Motor neuron (in vitro differentiated cells): ENCODE measurements around the gene CHP2. TPM values are rescaled to one million over a fixed set of nuclear protein-coding genes. Genes with fewer than 3 reads are reported as not detected.
A peak's percentile ranks its signal among the peaks of the same experiment; 100 is the strongest.

Experiments
- ATAC-seq, 8 experiments: fragments of 200-7000 bp; cut with Tn5 transposase; replicated peaks in 6 of 8; 2 replicates each; pipeline ENCODE4 v1.8.0; 2021; ENCODE audit warnings: mild to moderate bottlenecking in 8 of 8, moderate library complexity in 8 of 8
- H3K27ac ChIP-seq, 2 donors: fragments of 250-450 bp; sonication (Bioruptor Pico); 2 replicates each; pipeline ENCODE4 v1.9.0; 2021; ENCODE audit warnings: antibody characterized with exemption in 2 of 2, mild to moderate bottlenecking in 2 of 2, moderate library complexity in 1 of 2
- H3K4me1 ChIP-seq, 2 donors: fragments of 250-450 bp; sonication (Bioruptor Pico); replicated peaks in 1 of 2; 2 replicates each; pipeline ENCODE4 v1.6.1; 2021; ENCODE audit warnings: antibody characterized with exemption in 2 of 2, mild to moderate bottlenecking in 2 of 2, moderate library complexity in 1 of 2
- H3K4me3 ChIP-seq, 5 donors: fragments of 250-450 bp; sonication (Bioruptor Pico); 2 replicates each; pipeline ENCODE4 v1.9.0; 2021; ENCODE audit warnings: antibody characterized with exemption in 5 of 5, mild to moderate bottlenecking in 5 of 5, moderate library complexity in 4 of 5
- WGBS, 10 experiments: fragments of 450-650 bp; shearing (Covaris generic); methylation state at CpG; one replicate each; pipeline ENCODE4 v1.0.0; 2022; 5-methylcytosine and 5-hydroxymethylcytosine counted together
- in situ Hi-C, 9 experiments: fragments of 400-800 bp; cut with MboI; loops; one replicate each; pipeline ENCODE4 v1.15.0; 2021; ENCODE audit warnings: low sequenced_read_pairs in 9 of 9, low pct_unique_long_range_greater_than_20kb in 2 of 9; ENCODE audit not compliant: unreplicated experiment in 9 of 9
- total RNA-seq, 8 experiments: library from RNA; unstranded; fragments of 300-600 nt; gene quantifications; 2 replicates each; pipeline versions ENCODE4 v1.2.3 to v1.2.4, GENCODE V29; 2022

Gene CHP2
- total RNA-seq, 8 experiments from 2014 or later, result 0.19 to 5.5 (median 2.9) TPM; not detected in 5

GRCh38 chr16:23753908-23754593 is 775 bp upstream of the CHP2 start:
- no peak for ATAC-seq

GRCh38 chr16:23755484-23755809 is 621 bp downstream of the CHP2 start:
- 0 to 100% (median 83%) methylated on average over 1 to 7 of the region's 15 CpGs; no CpG with 5 or more reads in 5 of the 10 experiments for WGBS, 10 experiments
- Histone ChIP-seq H3K4me3 (no peak overlapping the region), H3K27ac (no peak overlapping the region), H3K4me1 (no peaks in the 10 kb centered on the region)
- ATAC-seq, result no peak
- in situ Hi-C loops, result no loop called here

More at GRCh38 chr16:23753908-23754593, 775 bp upstream of the CHP2 start:
- in situ Hi-C loops, result no loop called here
- no peak overlapping the region for H3K27ac ChIP-seq
- H3K4me3 ChIP-seq, result no peak overlapping the region
- no peaks in the 10 kb centered on the region for H3K4me1 ChIP-seq
- WGBS, 10 experiments, result 2 to 90% (median 63%) methylated on average over 1 to 8 of the region's 17 CpGs; no CpG with 5 or more reads in 3 of the 10 experiments

- 0 to 74% (median 66%) methylated on average over 1 to 5 of the region's 9 CpGs; no CpG with 5 or more reads in 4 of the 10 experiments for whole genome bisulfite sequencing, 10 experiments
- in situ Hi-C loops, result no loop called here
These were observed 2.3 kb downstream of the CHP2 start for GRCh38 chr16:23757116-23757515.

GRCh38 chr16:23757937-23758619 is 3.3 kb downstream of the CHP2 start:
- Histone ChIP-seq H3K4me3 (no peak overlapping the region), H3K4me1 (no peaks in the 10 kb centered on the region), H3K27ac (no peak overlapping the region)
- in situ Hi-C loops, result no loop called here
- WGBS, 10 experiments, result 0 to 78% (median 30%) methylated on average over 1 to 6 of the region's 6 CpGs; no CpG with 5 or more reads in 3 of the 10 experiments
- no peak for ATAC-seq

More at GRCh38 chr16:23757116-23757515, 2.3 kb downstream of the CHP2 start:
- no peak overlapping the region for H3K4me3 ChIP-seq
- no peak overlapping the region for H3K27ac ChIP-seq
- ATAC-seq, result no peak
- no peaks in the 10 kb centered on the region for H3K4me1 ChIP-seq

GRCh38 chr16:23765933-23766332 is 11.1 kb downstream of the CHP2 start:
- Histone ChIP-seq H3K4me1 (no peaks in the 10 kb centered on the region), H3K27ac (no peak overlapping the region), H3K4me3 (no peak overlapping the region)
- ATAC-seq, result no peak
- in situ Hi-C loops, result no loop called here

GRCh38 chr16:23768581-23768980 is 13.8 kb downstream of the CHP2 start:
- 0 to 92% (median 53%) methylated on average over 1 to 2 of the region's 2 CpGs; no CpG with 5 or more reads in 4 of the 10 experiments for WGBS, 10 experiments
- H3K4me3 ChIP-seq, result no peak overlapping the region
- no peaks in the 10 kb centered on the region for H3K4me1 ChIP-seq
- no peak overlapping the region for H3K27ac ChIP-seq
- in situ Hi-C loops, result no loop called here
- ATAC-seq, result peak in 1 of 8 experiments; percentile 49

GRCh38 chr16:23771027-23771426 is 16.2 kb downstream of the CHP2 start:
- Histone ChIP-seq H3K4me1 (no peaks in the 10 kb centered on the region), H3K4me3 (no peak overlapping the region), H3K27ac (no peak overlapping the region)
- ATAC-seq, result no peak
- in situ Hi-C loops, result no loop called here
- WGBS, 10 experiments, result 22 to 100% (median 83%) methylated on average over 1 to 8 of the region's 8 CpGs; no CpG with 5 or more reads in 1 of the 10 experiments

GRCh38 chr16:23771642-23772041 is 16.8 kb downstream of the CHP2 start:
- in situ Hi-C loops, result no loop called here
- no peak for ATAC-seq

GRCh38 chr16:23773339-23773738 is 18.5 kb downstream of the CHP2 start:
- Histone ChIP-seq H3K4me1 (no peaks in the 10 kb centered on the region), H3K27ac (no peak overlapping the region), H3K4me3 (no peak overlapping the region)
- WGBS, 10 experiments, result 0 to 86% (median 40%) methylated on average over 1 to 2 of the region's 2 CpGs; no CpG with 5 or more reads in 1 of the 10 experiments
- in situ Hi-C loops, result no loop called here
- no peak for ATAC-seq

More at GRCh38 chr16:23771642-23772041, 16.8 kb downstream of the CHP2 start:
- H3K4me3 ChIP-seq, result no peak overlapping the region
- no peak overlapping the region for H3K27ac ChIP-seq
- WGBS, 10 experiments, result 0 to 58% (median 13%) methylated on average over 1 to 2 of the region's 2 CpGs; no CpG with 5 or more reads in 4 of the 10 experiments
- H3K4me1 ChIP-seq, result no peaks in the 10 kb centered on the region

- H3K4me3 ChIP-seq, result no peak overlapping the region
- no peaks in the 10 kb centered on the region for H3K4me1 ChIP-seq
- in situ Hi-C loops, result loop anchor here in 1 of 9 experiments (25.0 kb wide), 1 partner anchor 731 kb away; no protein-coding TSS in a partner anchor
- 9 to 90% (median 58%) methylated on average over 1 of the region's 1 CpG; no CpG with 5 or more reads in 3 of the 10 experiments for WGBS, 10 experiments
- H3K27ac ChIP-seq, result no peak overlapping the region
- ATAC-seq, result no peak
These were observed 26.4 kb downstream of the CHP2 start for GRCh38 chr16:23781176-23781575.

GRCh38 chr16:23784811-23785447 is 30.1 kb downstream of the CHP2 start:
- ATAC-seq, result peak in 2 of 8 experiments; percentile 95 to 98
- WGBS, 10 experiments, result 31 to 100% (median 75%) methylated on average over 1 to 4 of the region's 4 CpGs; no CpG with 5 or more reads in 3 of the 10 experiments
- H3K4me1 ChIP-seq, result no peaks in the 10 kb centered on the region
- in situ Hi-C loops, result loop anchor here in 1 of 9 experiments (25.0 kb wide), 1 partner anchor 727 kb away; no protein-coding TSS in a partner anchor
- no peak overlapping the region for H3K27ac ChIP-seq
- H3K4me3 ChIP-seq, result no peak overlapping the region

- no peak for ATAC-seq
- WGBS, 10 experiments, result 44 to 100% (median 85%) methylated on average over 1 to 4 of the region's 4 CpGs; no CpG with 5 or more reads in 2 of the 10 experiments
- in situ Hi-C loops, result loop anchor here in 1 of 9 experiments (25.0 kb wide), 1 partner anchor 726 kb away; no protein-coding TSS in a partner anchor
These were observed 31.0 kb downstream of the CHP2 start for GRCh38 chr16:23785842-23786241.

More at GRCh38 chr16:23785842-23786241, 31.0 kb downstream of the CHP2 start:
- Histone ChIP-seq H3K4me3 (no peak overlapping the region), H3K27ac (no peak overlapping the region), H3K4me1 (no peaks in the 10 kb centered on the region)
